NCI-H2107 treated with DMSO at 0.1 percent for 48 hours (cell line): Measurements from ENCODE around the gene HOTAIR.

Experiments
- DNase-seq: peaks from one replicate; lab custom pipeline; 2025; ENCODE audit not compliant: unreplicated experiment; lab: John Stamatoyannopoulos, UW

Gene HOTAIR

GRCh38 chr12:53976172-53976822 lies 1.5 kb upstream of the HOTAIR start:
- no peak for DNase-seq

DNA sequence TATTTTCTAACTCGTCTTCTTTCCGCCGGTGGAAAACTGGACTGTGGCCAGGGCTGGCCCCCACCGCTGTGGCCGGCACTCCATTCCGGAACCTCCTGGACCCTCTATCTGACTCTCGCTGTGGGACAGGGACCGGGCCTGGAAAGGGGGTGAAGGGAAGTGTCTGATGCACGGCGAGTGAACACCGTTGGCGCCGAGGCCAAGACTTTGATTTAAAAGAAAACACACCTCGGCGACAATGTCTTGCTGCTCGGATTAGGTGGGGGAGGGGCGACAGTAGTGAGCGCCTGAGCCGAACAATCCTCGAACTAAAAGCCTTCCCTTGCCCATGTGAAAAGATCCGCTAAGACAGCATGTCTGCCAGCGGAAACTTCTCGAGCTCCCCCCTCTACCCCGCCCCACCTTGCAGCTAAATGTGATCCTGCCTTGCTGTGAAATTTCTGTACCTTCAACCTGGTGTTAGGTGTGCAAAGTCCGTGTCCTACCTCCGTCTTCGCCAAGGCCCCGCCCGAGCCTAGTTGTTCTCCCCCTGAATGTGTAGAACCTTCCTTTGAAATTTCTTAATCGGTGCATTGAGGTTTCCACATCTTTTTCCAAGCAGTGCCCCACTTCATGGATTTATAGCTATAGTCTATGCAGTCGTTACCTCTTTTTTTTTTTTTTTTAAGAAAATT lies 862 bp upstream of the HOTAIR start:
- DNase-seq = no peak

DNA sequence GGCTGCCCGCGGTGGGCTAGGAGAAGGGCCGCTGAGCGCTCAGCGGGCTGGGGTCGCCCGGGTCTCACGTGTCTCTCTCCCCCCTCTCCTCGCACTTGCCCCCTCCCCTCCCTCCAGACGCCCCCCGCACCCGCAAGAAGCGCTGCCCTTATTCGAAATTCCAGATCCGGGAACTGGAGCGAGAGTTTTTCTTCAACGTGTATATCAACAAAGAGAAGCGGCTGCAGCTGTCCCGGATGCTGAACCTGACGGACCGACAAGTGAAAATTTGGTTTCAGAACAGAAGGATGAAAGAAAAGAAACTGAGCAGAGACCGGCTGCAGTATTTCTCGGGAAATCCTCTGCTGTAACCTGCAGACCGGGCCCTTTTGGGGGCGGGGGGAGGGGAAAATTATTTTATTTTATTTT lies 314 bp upstream of the HOTAIR start:
- no peak for DNase-seq

GRCh38 chr12:53973236-53974042 lies 1.3 kb downstream of the HOTAIR start:
- DNase-seq = no peak

DNA sequence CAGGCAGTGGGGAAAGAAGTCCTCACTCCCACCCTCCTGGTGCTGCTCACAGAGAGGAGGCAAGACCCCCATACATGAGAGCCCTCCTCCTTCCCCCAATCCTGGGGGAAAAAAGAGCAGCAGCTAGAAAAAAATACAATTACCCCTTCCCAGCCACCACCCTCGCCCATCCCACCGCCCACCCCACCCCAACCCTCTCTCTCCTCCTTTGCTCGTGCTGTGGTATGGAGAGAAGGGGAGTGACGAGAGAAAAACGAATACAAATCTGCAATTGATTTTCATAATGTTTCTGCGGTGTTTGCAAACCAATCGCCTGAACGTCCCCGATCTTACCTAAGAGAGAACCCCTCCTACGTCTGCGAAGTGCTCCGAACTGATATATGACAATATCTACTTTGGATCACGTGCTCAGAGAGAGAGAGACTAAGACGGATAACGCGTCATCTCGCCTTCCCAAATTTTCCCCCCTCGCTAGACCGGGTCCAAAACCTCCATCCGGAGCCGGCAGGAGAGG lies 2.0 kb downstream of the HOTAIR start, which contains the start of gene HOXC11:
HOXC11 (plus strand) TSS at position 405 of the 514 bp plus-strand sequence. CDS start 116 bp downstream, outside the sequence.
- DNase-seq = no peak

- DNase-seq = no peak
These were observed 2.5 kb downstream of the HOTAIR start for GRCh38 chr12:53972152-53972702.

DNA sequence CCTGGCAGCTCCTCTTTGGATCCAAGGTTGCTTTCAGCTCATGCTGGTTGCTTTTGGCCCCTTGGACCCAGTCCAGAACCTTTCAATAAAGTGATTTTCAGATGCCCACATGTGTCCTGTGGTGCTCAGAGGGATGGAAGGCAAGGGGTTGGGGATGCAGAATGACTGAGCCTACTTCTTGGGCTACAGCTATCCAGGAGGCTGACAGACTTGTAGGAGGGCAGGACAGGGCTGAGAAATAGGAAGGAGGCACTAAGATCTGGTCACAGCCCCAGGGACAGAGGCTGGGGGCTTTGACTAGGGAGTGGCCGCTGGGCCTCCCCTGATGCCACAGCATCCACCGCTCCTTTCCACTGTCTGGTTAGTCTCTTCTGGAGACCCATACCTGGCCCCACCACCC lies 3.1 kb downstream of the HOTAIR start:
- DNase-seq = no peak

DNA sequence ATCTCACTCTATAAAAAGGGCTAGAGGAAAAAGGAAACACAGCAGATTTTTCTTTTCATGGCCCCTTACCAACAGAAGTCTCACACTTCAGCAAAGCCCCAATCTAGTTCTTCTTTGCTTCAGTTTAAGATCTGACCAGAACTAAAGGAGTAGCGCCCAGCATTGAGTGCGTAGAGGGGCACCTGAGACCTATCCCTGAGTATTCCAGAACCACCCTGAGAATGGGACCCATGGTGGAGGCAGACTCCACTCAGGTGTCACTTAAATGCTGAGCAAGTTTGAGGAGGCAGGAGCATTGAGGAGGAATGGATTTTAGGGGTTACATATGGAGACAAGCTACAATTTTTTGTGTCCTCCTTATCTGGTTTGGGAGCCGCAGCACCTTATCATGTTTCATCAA lies 3.6 kb downstream of the HOTAIR start:
- no peak for DNase-seq

DNA sequence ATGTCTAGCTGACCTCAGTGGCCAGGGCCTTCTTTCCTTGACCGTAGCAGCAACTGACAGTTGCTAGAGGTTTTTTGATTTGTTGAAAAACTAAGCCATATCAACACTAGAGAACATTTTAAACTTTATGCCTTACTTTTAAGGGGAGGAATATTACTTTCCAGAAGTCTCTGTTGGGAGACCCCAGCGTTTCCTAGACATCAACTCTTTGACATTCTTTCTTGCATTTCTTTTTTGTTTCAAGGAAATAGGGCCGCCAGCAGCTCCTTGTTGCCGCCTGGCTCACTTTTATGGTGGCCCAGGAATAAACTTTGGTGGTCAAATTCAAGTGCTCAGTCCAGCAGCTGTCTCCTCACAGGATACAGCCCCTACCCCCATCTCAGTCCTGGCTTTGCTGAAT lies 4.3 kb downstream of the HOTAIR start:
- no peak for DNase-seq

GRCh38 chr12:53969588-53970259 lies 5.0 kb downstream of the HOTAIR start:
- DNase-seq = no peak

DNA sequence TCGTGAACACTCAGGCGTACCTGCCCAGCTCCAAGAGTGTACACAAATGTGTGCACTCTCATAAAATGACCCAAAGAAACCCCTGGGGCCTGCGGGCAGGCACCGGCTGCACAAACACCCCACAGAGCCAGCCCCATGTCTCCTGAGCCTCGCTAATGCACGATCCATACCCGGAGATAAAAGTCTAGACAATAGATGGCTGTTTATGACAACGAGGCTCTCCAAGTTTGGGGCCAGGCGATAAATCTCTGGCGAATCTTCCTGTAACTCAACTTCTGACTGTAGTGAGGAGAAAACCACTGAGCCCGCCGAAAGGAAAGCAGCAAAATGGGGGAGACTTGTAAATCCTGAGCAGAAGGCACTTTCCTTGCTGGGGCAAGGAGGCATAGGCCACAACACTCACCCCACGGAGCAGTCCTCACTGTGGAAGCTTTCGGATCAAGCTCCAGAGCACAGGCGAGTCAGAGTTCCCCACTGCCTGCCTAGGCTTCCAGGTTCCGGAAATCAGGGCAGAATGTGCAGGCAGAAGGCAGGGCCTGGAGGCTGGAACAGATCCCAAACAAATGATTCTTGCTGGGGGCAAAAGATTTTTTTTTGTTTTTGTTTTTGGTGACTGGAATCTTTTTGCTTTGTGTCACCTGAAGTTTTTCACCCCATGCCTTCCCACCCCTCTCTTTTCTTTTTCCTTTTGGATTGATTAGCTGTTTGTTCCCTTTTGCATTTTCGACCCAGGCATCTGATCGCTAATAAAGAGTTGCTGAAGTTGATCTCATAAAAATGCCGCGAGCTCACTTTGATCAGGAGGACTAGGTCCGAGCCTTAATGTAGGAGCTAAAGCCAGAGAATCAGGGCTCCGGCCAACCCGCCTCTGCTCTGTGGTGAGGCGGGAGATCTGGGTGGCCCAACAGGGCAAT lies 6.3 kb downstream of the HOTAIR start:
- no peak for DNase-seq

DNA sequence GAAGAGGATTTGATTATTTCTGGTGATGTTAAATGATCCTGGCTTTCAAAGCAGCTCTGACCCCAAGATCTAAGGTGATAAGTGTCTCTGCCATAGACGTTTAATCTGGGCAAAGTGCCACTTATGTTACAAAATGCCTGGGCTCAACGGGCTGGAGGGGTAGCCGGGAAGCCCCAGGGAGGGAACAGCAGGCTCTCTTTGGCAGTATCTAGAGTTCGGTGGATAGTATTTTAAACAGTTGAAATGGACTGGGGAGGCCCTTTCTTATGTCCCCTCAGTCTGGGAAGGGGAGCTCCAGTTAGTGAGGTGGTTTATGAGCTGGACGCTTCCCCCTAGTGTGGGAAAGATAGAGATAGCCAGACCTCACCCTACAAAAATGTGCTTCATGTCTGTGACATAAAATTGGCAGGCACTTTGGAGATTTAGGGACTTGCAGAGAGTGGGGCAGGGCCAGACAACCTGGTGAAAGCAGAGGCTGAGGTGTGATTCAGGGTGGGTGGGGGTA lies 7.3 kb downstream of the HOTAIR start:
- DNase-seq = no peak

GRCh38 chr12:53966385-53967133 lies 8.2 kb downstream of the HOTAIR start:
- DNase-seq = no peak

- DNase-seq = no peak
These were observed 8.7 kb downstream of the HOTAIR start for GRCh38 chr12:53966085-53966384.

- DNase-seq = no peak
These were observed 9.3 kb downstream of the HOTAIR start for GRCh38 chr12:53965281-53966084.

DNA sequence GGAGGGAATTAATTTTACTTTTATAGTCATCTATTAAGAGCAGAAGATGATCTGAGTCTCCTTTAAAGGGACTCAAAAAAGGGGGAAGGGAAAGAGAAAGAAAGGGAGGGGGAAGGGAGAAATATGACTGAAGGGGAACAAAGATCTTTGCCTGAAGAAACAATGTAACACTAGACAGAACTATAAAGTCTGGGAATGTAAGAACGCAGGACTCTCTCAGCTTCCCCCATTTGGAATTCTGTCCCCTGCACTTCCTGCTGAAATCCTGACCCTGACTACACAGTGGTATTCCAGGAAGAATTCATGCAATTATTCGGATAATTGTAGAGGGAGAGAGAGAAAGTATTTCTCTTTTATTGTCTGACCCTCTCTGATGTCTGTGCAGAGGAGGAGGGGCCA lies 10.4 kb downstream of the HOTAIR start:
- no peak for DNase-seq

- no peak for DNase-seq
These were observed 11.1 kb downstream of the HOTAIR start for GRCh38 chr12:53963434-53964314.
